Panc1 (cell line): ENCODE measurements around the gene WIZ.

Experiments
- CTCF ChIP-seq: fragments of 450-650 bp; IDR thresholded peaks from 2 replicates; pipeline ENCODE4 v1.5.1; 2017; ENCODE audit warnings: mild to moderate bottlenecking
- POLR2AphosphoS5 ChIP-seq: IDR thresholded peaks from 2 replicates; pipeline ENCODE4 v1.6.1; 2012; ENCODE audit warnings: mild to moderate bottlenecking, low read depth, low read length, moderate library complexity
- SIN3A ChIP-seq: IDR thresholded peaks from 2 replicates; pipeline ENCODE4 v1.6.1; 2012; ENCODE audit warnings: low read depth, mild to moderate bottlenecking, low read length, moderate library complexity, borderline replicate concordance; ENCODE audit not compliant: insufficient read depth
- TCF7L2 ChIP-seq: IDR thresholded peaks from 2 replicates; pipeline ENCODE4 v1.6.1; 2011; ENCODE audit warnings: mild to moderate bottlenecking, low read depth, low read length, inconsistent platforms
- TF ChIP-seq, protein P1 (sequence below), 2 experiments: IDR thresholded peaks; 2 replicates each; pipeline ENCODE4 v1.6.1; 2011 to 2012; ENCODE audit warnings: low read depth in 2 of 2, control low read depth in 1 of 2, low read length in 1 of 2, mild to moderate bottlenecking in 1 of 2, moderate library complexity in 1 of 2; ENCODE audit not compliant: insufficient read depth in 1 of 2

DNA sequence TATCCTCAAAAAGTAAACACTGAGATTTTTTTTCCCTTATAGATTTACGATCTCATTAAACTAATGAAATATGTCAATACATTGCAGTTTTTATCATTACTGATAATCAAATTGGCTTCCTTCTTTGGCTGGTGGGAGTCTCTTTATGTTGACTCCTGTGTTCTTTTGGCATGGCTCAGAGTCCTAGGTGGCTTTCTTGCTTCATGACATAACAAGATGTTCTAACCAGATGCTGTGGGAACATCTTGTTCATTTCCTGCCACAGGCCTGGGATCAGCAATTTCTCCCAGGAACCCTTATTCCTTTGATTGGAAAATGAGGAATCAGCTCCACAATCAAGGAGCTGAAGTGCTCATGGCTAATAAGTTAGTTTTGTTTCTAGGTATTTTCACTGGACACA, 45.4 kb upstream of the WIZ start:
- no peak for TF ChIP-seq CTCF
- TF ChIP-seq POLR2AphosphoS5, result no peak
- no peak for TF ChIP-seq SIN3A
- TF ChIP-seq TCF7L2, result no peak
- TF ChIP-seq, protein P1, sequence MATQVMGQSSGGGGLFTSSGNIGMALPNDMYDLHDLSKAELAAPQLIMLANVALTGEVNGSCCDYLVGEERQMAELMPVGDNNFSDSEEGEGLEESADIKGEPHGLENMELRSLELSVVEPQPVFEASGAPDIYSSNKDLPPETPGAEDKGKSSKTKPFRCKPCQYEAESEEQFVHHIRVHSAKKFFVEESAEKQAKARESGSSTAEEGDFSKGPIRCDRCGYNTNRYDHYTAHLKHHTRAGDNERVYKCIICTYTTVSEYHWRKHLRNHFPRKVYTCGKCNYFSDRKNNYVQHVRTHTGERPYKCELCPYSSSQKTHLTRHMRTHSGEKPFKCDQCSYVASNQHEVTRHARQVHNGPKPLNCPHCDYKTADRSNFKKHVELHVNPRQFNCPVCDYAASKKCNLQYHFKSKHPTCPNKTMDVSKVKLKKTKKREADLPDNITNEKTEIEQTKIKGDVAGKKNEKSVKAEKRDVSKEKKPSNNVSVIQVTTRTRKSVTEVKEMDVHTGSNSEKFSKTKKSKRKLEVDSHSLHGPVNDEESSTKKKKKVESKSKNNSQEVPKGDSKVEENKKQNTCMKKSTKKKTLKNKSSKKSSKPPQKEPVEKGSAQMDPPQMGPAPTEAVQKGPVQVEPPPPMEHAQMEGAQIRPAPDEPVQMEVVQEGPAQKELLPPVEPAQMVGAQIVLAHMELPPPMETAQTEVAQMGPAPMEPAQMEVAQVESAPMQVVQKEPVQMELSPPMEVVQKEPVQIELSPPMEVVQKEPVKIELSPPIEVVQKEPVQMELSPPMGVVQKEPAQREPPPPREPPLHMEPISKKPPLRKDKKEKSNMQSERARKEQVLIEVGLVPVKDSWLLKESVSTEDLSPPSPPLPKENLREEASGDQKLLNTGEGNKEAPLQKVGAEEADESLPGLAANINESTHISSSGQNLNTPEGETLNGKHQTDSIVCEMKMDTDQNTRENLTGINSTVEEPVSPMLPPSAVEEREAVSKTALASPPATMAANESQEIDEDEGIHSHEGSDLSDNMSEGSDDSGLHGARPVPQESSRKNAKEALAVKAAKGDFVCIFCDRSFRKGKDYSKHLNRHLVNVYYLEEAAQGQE (IDR thresholded peaks at IDR 0.05; ENCODE audit: insufficient read depth in 1 of 2, low read depth in 2 of 2, low read length in 1 of 2), result no peak
